Liver (tissue), 9 donors: Measurements from ENCODE around the gene PEX16. TPM values are rescaled to one million over a fixed set of nuclear protein-coding genes. Genes with fewer than 3 reads are reported as not detected.

Experiments used
- DNase-seq: peaks from one replicate; pipeline ENCODE4 v3.0.0-alpha.2; 2017; ENCODE audit warnings: low spot score
- H3K27ac ChIP-seq, 2 donors: one replicate each; pipeline ENCODE4 v1.7.0; 2013; ENCODE audit warnings: inconsistent platforms in 2 of 2, low read length in 2 of 2, control low read depth in 1 of 2, low read depth in 1 of 2, mild to moderate bottlenecking in 1 of 2
- H3K27me3 ChIP-seq, 4 donors: one replicate each; pipeline versions ENCODE4 v1.6.1 to v1.7.0; 2013; ENCODE audit warnings: low read length in 3 of 4, inconsistent platforms in 1 of 4, mild to moderate bottlenecking in 1 of 4, moderate library complexity in 1 of 4; ENCODE audit not compliant: control insufficient read depth in 4 of 4, insufficient read depth in 4 of 4
- H3K36me3 ChIP-seq, 4 donors: one replicate each; pipeline versions ENCODE4 v1.6.1 to v1.7.0; 2013; ENCODE audit warnings: low read length in 3 of 4, mild to moderate bottlenecking in 3 of 4, low read depth in 1 of 4, moderate library complexity in 1 of 4; ENCODE audit not compliant: control insufficient read depth in 4 of 4, insufficient read depth in 3 of 4
- H3K4me1 ChIP-seq, 4 donors: one replicate each; pipeline versions ENCODE4 v1.6.1 to v1.7.0; 2013; ENCODE audit warnings: low read length in 3 of 4, mild to moderate bottlenecking in 3 of 4, moderate library complexity in 1 of 4; ENCODE audit not compliant: control insufficient read depth in 4 of 4, insufficient read depth in 4 of 4
- H3K4me3 ChIP-seq, 3 donors: one replicate each; pipeline versions ENCODE4 v1.6.1 to v1.7.0; 2013; ENCODE audit warnings: low read length in 3 of 3, control low read depth in 1 of 3, low read depth in 1 of 3, mild to moderate bottlenecking in 1 of 3
- H3K9ac ChIP-seq, 2 donors: one replicate each; pipeline ENCODE4 v1.7.0; 2013; ENCODE audit warnings: low read length in 2 of 2, mild to moderate bottlenecking in 2 of 2, moderate library complexity in 2 of 2, control low read depth in 1 of 2, low read depth in 1 of 2
- H3K9me3 ChIP-seq, 4 donors: one replicate each; pipeline versions ENCODE4 v1.6.1 to v1.7.0; 2013; ENCODE audit warnings: low read length in 3 of 4; ENCODE audit not compliant: control insufficient read depth in 4 of 4
- EGR1 ChIP-seq, 2 donors: IDR thresholded peaks; 2 replicates each; pipeline ENCODE4 v1.6.1; 2016 to 2018; ENCODE audit warnings: antibody characterized with exemption in 2 of 2, low read depth in 2 of 2
- FOXA1 ChIP-seq: IDR thresholded peaks from 2 replicates; pipeline ENCODE4 v1.6.1; 2016; ENCODE audit warnings: antibody characterized with exemption
- FOXA2 ChIP-seq: IDR thresholded peaks from 2 replicates; pipeline ENCODE4 v1.6.1; 2016; ENCODE audit warnings: antibody characterized with exemption
- GABPA ChIP-seq, 2 donors: IDR thresholded peaks in 1 of 2; conservative IDR thresholded peaks in 1 of 2; 2 replicates each; pipeline ENCODE4 v1.6.1; 2016; ENCODE audit warnings: antibody characterized with exemption in 2 of 2, mild to moderate bottlenecking in 1 of 2, moderate library complexity in 1 of 2
- HNF4A ChIP-seq, 2 donors: conservative IDR thresholded peaks; 2 replicates each; pipeline ENCODE4 v1.6.1; 2016; ENCODE audit warnings: antibody characterized with exemption in 2 of 2, mild to moderate bottlenecking in 2 of 2
- HNF4G ChIP-seq: IDR thresholded peaks from 2 replicates; pipeline ENCODE4 v1.6.1; 2016; ENCODE audit warnings: antibody characterized with exemption
- JUND ChIP-seq, 2 donors: IDR thresholded peaks; 2 replicates each; pipeline ENCODE4 v1.6.1; 2016; ENCODE audit warnings: antibody characterized with exemption in 2 of 2
- NR2F2 ChIP-seq: IDR thresholded peaks from 2 replicates; pipeline ENCODE4 v1.6.1; 2016; ENCODE audit warnings: antibody characterized with exemption
- RAD21 ChIP-seq, 2 donors: IDR thresholded peaks; 2 replicates each; pipeline ENCODE4 v1.6.1; 2016; ENCODE audit warnings: antibody characterized with exemption in 2 of 2, mild to moderate bottlenecking in 2 of 2
- RXRA ChIP-seq, 2 donors: IDR thresholded peaks; 2 replicates each; pipeline ENCODE4 v1.6.1; 2017 to 2018; ENCODE audit warnings: antibody characterized with exemption in 2 of 2, mild to moderate bottlenecking in 1 of 2
- SP1 ChIP-seq: IDR thresholded peaks from 2 replicates; pipeline ENCODE4 v1.6.1; 2018; ENCODE audit warnings: antibody characterized with exemption, mild to moderate bottlenecking
- TAF1 ChIP-seq: conservative IDR thresholded peaks from 2 replicates; pipeline ENCODE4 v1.6.1; 2016; ENCODE audit warnings: antibody characterized with exemption, mild to moderate bottlenecking
- YY1 ChIP-seq: IDR thresholded peaks from 2 replicates; pipeline ENCODE4 v1.6.1; 2016; ENCODE audit warnings: antibody characterized with exemption, mild to moderate bottlenecking
- WGBS: extraction: QIAGEN DNeasy Blood & Tissue Kit; methylation state at CpG from one replicate; pipeline ENCODE4 v1.1.7; 2013; 5-methylcytosine and 5-hydroxymethylcytosine counted together
- polyA plus RNA-seq, 2 donors: library from polyadenylated mRNA; stranded (reverse) in 1 of 2; unstranded in 1 of 2; fragments of 200-250 nt in 1 of 2; fragments of >200 nt in 1 of 2; fragmentation: Nextera tagmentation in 1 of 2; extraction: Ambion mirVana in 1 of 2; gene quantifications; one replicate each; pipeline versions ENCODE4 v1.2.1 to v1.2.3, GENCODE V29; 2013 to 2015
- total RNA-seq, 2 donors: library from RNA; depleted of rRNA; stranded (reverse); fragments of >200 nt; gene quantifications; one replicate each; pipeline ENCODE4 v1.2.3, GENCODE V29; 2014
- TF ChIP-seq, protein P1 (sequence below): IDR thresholded peaks from 2 replicates; pipeline ENCODE4 v1.6.1; 2016; ENCODE audit warnings: antibody characterized with exemption
- TF ChIP-seq, protein P2 (sequence below): IDR thresholded peaks from 2 replicates; pipeline ENCODE4 v1.6.1; 2016; ENCODE audit warnings: antibody characterized with exemption
- TF ChIP-seq, protein P3 (sequence below): IDR thresholded peaks from 2 replicates; pipeline ENCODE4 v1.6.1; 2016; ENCODE audit warnings: antibody characterized with exemption, mild to moderate bottlenecking
- TF ChIP-seq, protein P4 (sequence below): fragments of 150-350 bp; IDR thresholded peaks from 2 replicates; pipeline ENCODE4 v1.5.1; 2017; ENCODE audit warnings: improper control_type of control experiment, low read depth, low read length; ENCODE audit not compliant: missing input control
- TF ChIP-seq, protein P5 (sequence below): IDR thresholded peaks from 2 replicates; pipeline ENCODE4 v1.6.1; 2016; ENCODE audit warnings: antibody characterized with exemption
- donor health status: healthy.
- donor health status: healthy.
- donor health status: healthy.
- donor health status: healthy.
- donor health status: healthy.

The PEX16 gene
- total and polyA plus RNA-seq, 4 donors = 18.8 to 41.2 (median 29.8) TPM

DNA sequence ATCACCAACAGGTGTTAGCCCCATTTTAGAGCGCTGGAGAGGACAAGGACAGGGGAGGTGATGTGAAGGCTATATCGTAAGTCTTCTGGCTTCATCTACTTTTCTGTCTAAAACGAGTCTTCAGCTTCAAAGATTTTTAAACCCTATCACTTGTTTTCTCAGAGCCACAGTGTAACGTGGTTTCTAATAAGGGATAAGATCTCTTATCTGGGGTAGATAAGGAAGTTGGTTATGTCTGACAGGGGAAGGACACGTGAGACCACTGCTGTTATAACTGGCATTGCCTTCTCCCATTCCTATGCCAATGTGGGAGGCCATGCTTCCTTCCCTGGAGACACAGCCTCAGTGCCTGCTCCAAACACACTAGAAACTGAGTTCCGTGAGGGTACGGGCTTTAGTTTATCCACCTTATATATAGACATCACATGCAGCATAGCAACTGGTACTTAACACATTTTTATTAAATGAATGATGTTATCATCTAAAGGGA lies 44.1 kb upstream of the PEX16 start:
- peaks cover 0 to 17% (median 10%) of the 10 kb centered on the region in 4 donors for H3K4me1 ChIP-seq
- H3K36me3 ChIP-seq = peaks cover 0 to 6% (median 2%) of the 10 kb centered on the region in 4 donors
- 88% methylated on average over 7 of the region's 7 CpGs for WGBS
- DNase-seq = no peak
- no peaks in the 10 kb centered on the region for H3K9me3 ChIP-seq
- H3K27me3 ChIP-seq = no peaks in the 10 kb centered on the region
- no peak overlapping the region for H3K4me3 ChIP-seq
- TF ChIP-seq NR2F2 (no peak), HNF4G (no peak), EGR1 (IDR thresholded peaks at IDR 0.05; ENCODE audit: low read depth in 2 of 2) (no peak), HNF4A (conservative IDR thresholded peaks at IDR 0.05) (no peak), GABPA (IDR thresholded peaks at IDR 0.05 in 1 of 2, conservative IDR thresholded peaks at IDR 0.05 in 1 of 2) (no peak), RAD21 (IDR thresholded peaks at IDR 0.05) (no peak), YY1 (no peak), JUND (IDR thresholded peaks at IDR 0.05) (no peak), RXRA (IDR thresholded peaks at IDR 0.05) (no peak), FOXA1 (no peak), TAF1 (no peak), SP1 (no peak), FOXA2 (no peak)
- TF ChIP-seq, protein P1, sequence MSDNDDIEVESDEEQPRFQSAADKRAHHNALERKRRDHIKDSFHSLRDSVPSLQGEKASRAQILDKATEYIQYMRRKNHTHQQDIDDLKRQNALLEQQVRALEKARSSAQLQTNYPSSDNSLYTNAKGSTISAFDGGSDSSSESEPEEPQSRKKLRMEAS = no peak
- TF ChIP-seq, protein P2, sequence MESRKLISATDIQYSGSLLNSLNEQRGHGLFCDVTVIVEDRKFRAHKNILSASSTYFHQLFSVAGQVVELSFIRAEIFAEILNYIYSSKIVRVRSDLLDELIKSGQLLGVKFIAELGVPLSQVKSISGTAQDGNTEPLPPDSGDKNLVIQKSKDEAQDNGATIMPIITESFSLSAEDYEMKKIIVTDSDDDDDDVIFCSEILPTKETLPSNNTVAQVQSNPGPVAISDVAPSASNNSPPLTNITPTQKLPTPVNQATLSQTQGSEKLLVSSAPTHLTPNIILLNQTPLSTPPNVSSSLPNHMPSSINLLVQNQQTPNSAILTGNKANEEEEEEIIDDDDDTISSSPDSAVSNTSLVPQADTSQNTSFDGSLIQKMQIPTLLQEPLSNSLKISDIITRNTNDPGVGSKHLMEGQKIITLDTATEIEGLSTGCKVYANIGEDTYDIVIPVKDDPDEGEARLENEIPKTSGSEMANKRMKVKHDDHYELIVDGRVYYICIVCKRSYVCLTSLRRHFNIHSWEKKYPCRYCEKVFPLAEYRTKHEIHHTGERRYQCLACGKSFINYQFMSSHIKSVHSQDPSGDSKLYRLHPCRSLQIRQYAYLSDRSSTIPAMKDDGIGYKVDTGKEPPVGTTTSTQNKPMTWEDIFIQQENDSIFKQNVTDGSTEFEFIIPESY = no peak
- TF ChIP-seq, protein P3, sequence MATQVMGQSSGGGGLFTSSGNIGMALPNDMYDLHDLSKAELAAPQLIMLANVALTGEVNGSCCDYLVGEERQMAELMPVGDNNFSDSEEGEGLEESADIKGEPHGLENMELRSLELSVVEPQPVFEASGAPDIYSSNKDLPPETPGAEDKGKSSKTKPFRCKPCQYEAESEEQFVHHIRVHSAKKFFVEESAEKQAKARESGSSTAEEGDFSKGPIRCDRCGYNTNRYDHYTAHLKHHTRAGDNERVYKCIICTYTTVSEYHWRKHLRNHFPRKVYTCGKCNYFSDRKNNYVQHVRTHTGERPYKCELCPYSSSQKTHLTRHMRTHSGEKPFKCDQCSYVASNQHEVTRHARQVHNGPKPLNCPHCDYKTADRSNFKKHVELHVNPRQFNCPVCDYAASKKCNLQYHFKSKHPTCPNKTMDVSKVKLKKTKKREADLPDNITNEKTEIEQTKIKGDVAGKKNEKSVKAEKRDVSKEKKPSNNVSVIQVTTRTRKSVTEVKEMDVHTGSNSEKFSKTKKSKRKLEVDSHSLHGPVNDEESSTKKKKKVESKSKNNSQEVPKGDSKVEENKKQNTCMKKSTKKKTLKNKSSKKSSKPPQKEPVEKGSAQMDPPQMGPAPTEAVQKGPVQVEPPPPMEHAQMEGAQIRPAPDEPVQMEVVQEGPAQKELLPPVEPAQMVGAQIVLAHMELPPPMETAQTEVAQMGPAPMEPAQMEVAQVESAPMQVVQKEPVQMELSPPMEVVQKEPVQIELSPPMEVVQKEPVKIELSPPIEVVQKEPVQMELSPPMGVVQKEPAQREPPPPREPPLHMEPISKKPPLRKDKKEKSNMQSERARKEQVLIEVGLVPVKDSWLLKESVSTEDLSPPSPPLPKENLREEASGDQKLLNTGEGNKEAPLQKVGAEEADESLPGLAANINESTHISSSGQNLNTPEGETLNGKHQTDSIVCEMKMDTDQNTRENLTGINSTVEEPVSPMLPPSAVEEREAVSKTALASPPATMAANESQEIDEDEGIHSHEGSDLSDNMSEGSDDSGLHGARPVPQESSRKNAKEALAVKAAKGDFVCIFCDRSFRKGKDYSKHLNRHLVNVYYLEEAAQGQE = no peak
- TF ChIP-seq, protein P4, sequence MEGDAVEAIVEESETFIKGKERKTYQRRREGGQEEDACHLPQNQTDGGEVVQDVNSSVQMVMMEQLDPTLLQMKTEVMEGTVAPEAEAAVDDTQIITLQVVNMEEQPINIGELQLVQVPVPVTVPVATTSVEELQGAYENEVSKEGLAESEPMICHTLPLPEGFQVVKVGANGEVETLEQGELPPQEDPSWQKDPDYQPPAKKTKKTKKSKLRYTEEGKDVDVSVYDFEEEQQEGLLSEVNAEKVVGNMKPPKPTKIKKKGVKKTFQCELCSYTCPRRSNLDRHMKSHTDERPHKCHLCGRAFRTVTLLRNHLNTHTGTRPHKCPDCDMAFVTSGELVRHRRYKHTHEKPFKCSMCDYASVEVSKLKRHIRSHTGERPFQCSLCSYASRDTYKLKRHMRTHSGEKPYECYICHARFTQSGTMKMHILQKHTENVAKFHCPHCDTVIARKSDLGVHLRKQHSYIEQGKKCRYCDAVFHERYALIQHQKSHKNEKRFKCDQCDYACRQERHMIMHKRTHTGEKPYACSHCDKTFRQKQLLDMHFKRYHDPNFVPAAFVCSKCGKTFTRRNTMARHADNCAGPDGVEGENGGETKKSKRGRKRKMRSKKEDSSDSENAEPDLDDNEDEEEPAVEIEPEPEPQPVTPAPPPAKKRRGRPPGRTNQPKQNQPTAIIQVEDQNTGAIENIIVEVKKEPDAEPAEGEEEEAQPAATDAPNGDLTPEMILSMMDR = no peak
- TF ChIP-seq, protein P5, sequence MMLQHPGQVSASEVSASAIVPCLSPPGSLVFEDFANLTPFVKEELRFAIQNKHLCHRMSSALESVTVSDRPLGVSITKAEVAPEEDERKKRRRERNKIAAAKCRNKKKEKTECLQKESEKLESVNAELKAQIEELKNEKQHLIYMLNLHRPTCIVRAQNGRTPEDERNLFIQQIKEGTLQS = no peak
- no peak overlapping the region for H3K27ac ChIP-seq
- H3K9ac ChIP-seq = no peak overlapping the region
